H9 (cell line): ENCODE results near the gene QSOX1. TPM values are rescaled to one million over a fixed set of nuclear protein-coding genes. Genes with fewer than 3 reads are reported as not detected.

Source experiments
- DNase-seq: peaks from one replicate; pipeline ENCODE4 v3.0.0-alpha.2; 2017
- H2AFZ ChIP-seq: one replicate; pipeline ENCODE4 v1.6.1; 2013; ENCODE audit warnings: mild to moderate bottlenecking, low read length, control low read depth, moderate library complexity
- H2AK5ac ChIP-seq: 2 replicates; pipeline ENCODE4 v1.6.1; 2013; ENCODE audit warnings: low read length, control low read depth, mixed read lengths; ENCODE audit not compliant: insufficient read length
- H2BK120ac ChIP-seq: one replicate; pipeline ENCODE4 v1.6.1; 2013; ENCODE audit warnings: low read depth, mild to moderate bottlenecking, low read length, control low read depth, inconsistent platforms; ENCODE audit not compliant: poor library complexity, severe bottlenecking
- H2BK12ac ChIP-seq: 2 replicates; pipeline ENCODE4 v1.6.1; 2013; ENCODE audit warnings: low read length, control low read depth, mixed read lengths, low read depth; ENCODE audit not compliant: insufficient read length
- H2BK15ac ChIP-seq: 2 replicates; pipeline ENCODE4 v1.6.1; 2013; ENCODE audit warnings: low read depth, low read length, control low read depth
- H2BK20ac ChIP-seq: one replicate; pipeline ENCODE4 v1.6.1; 2013; ENCODE audit warnings: low read depth, mild to moderate bottlenecking, low read length, control low read depth, inconsistent platforms; ENCODE audit not compliant: poor library complexity, severe bottlenecking
- H2BK5ac ChIP-seq: 2 replicates; pipeline ENCODE4 v1.6.1; 2013; ENCODE audit warnings: low read length, control low read depth, mixed read lengths; ENCODE audit not compliant: insufficient read length
- H3K14ac ChIP-seq: 2 replicates; pipeline ENCODE4 v1.6.1; 2013; ENCODE audit warnings: low read length, control low read depth; ENCODE audit not compliant: insufficient read depth
- H3K18ac ChIP-seq: 2 replicates; pipeline ENCODE4 v1.6.1; 2013; ENCODE audit warnings: low read depth, mild to moderate bottlenecking, mixed read lengths, low read length, control low read depth; ENCODE audit not compliant: insufficient read length
- H3K23ac ChIP-seq: 2 replicates; pipeline ENCODE4 v1.6.1; 2013; ENCODE audit warnings: low read length, control low read depth, mixed read lengths, low read depth; ENCODE audit not compliant: insufficient read length
- H3K23me2 ChIP-seq: 2 replicates; pipeline ENCODE4 v1.6.1; 2013; ENCODE audit warnings: low read depth, mild to moderate bottlenecking, mixed read lengths, low read length, control low read depth; ENCODE audit not compliant: insufficient read length, poor library complexity, severe bottlenecking
- H3K27ac ChIP-seq: 2 replicates; pipeline ENCODE4 v1.5.1; 2013; ENCODE audit warnings: low read length, control low read depth, mixed read lengths, low read depth; ENCODE audit not compliant: insufficient read length
- H3K27me3 ChIP-seq: 2 replicates; pipeline ENCODE4 v1.6.1; 2013; ENCODE audit warnings: low read length, control low read depth, inconsistent platforms; ENCODE audit not compliant: insufficient read depth
- H3K4ac ChIP-seq: 2 replicates; pipeline ENCODE4 v1.6.1; 2013; ENCODE audit warnings: low read depth, mild to moderate bottlenecking, control low read depth, inconsistent platforms, low read length, moderate library complexity
- H3K4me1 ChIP-seq: 2 replicates; pipeline ENCODE4 v1.6.1; 2013; ENCODE audit warnings: low read length, control low read depth, inconsistent platforms; ENCODE audit not compliant: insufficient read depth
- H3K4me2 ChIP-seq: 2 replicates; pipeline ENCODE4 v1.6.1; 2013; ENCODE audit warnings: low read length, control low read depth, mixed read lengths; ENCODE audit not compliant: insufficient read length, insufficient read depth
- H3K56ac ChIP-seq: 2 replicates; pipeline ENCODE4 v1.6.1; 2013; ENCODE audit warnings: low read depth, mild to moderate bottlenecking, mixed read lengths, low read length, control low read depth; ENCODE audit not compliant: insufficient read length
- H3K79me1 ChIP-seq: 2 replicates; pipeline ENCODE4 v1.6.1; 2013; ENCODE audit warnings: low read depth, mild to moderate bottlenecking, moderate library complexity, low read length, control low read depth, inconsistent platforms; ENCODE audit not compliant: insufficient read depth, poor library complexity, severe bottlenecking
- H3K79me2 ChIP-seq: 2 replicates; pipeline ENCODE4 v1.6.1; 2013; ENCODE audit warnings: low read length, control low read depth, inconsistent platforms; ENCODE audit not compliant: insufficient read depth
- H3K9ac ChIP-seq: 2 replicates; pipeline ENCODE4 v1.6.1; 2013; ENCODE audit warnings: low read length, control low read depth, mixed read lengths; ENCODE audit not compliant: insufficient read length; ENCODE audit errors: extremely low read depth
- H3K9me3 ChIP-seq: one replicate; pipeline ENCODE4 v1.6.1; 2013; ENCODE audit warnings: low read depth, low read length, inconsistent platforms; ENCODE audit not compliant: control insufficient read depth
- H3T11ph ChIP-seq: one replicate; pipeline ENCODE4 v1.6.1; 2013; ENCODE audit warnings: mild to moderate bottlenecking, low read length, control low read depth, inconsistent platforms
- H4K20me1 ChIP-seq: one replicate; pipeline ENCODE4 v1.6.1; 2013; ENCODE audit not compliant: control insufficient read depth, insufficient read length, insufficient read depth
- H4K5ac ChIP-seq: 2 replicates; pipeline ENCODE4 v1.6.1; 2013; ENCODE audit warnings: low read depth, mild to moderate bottlenecking, mixed read lengths, low read length, control low read depth; ENCODE audit not compliant: insufficient read length
- H4K8ac ChIP-seq: replicated peaks from 2 replicates; pipeline ENCODE4 v1.6.1; 2013; ENCODE audit warnings: low read length, control low read depth, mixed read lengths, low read depth; ENCODE audit not compliant: insufficient read length
- H4K91ac ChIP-seq: 2 replicates; pipeline ENCODE4 v1.6.1; 2013; ENCODE audit warnings: low read depth, mild to moderate bottlenecking, moderate library complexity, mixed read lengths, low read length, control low read depth; ENCODE audit not compliant: insufficient read length
- H3K27ac Mint-ChIP-seq, 3 experiments: 2 replicates in 2 of 3; 3 replicates in 1 of 3; pipeline ENCODE4 v1.8.0; 2020 to 2021; ENCODE audit warnings: mixed read lengths in 3 of 3, mild to moderate bottlenecking in 1 of 3, moderate library complexity in 1 of 3
- H3K27me3 Mint-ChIP-seq: 2 replicates; pipeline ENCODE4 v1.8.0; 2021; ENCODE audit warnings: low read depth, mild to moderate bottlenecking, moderate library complexity, mixed read lengths
- H3K36me3 Mint-ChIP-seq, 3 experiments: 2 replicates in 2 of 3; 3 replicates in 1 of 3; pipeline ENCODE4 v1.8.0; 2020 to 2021; ENCODE audit warnings: low read depth in 3 of 3, mixed read lengths in 3 of 3; ENCODE audit not compliant: insufficient read depth in 1 of 3
- H3K4me1 Mint-ChIP-seq, 2 experiments: 2 replicates each; pipeline ENCODE4 v1.8.0; 2020; ENCODE audit warnings: mixed read lengths in 2 of 2
- H3K4me3 Mint-ChIP-seq, 2 experiments: 2 replicates in 1 of 2; 3 replicates in 1 of 2; pipeline ENCODE4 v1.8.0; 2020 to 2021; ENCODE audit warnings: mild to moderate bottlenecking in 2 of 2, mixed read lengths in 2 of 2, moderate library complexity in 1 of 2
- H3K9me3 Mint-ChIP-seq, 2 experiments: 2 replicates in 1 of 2; 3 replicates in 1 of 2; pipeline ENCODE4 v1.8.0; 2020; ENCODE audit warnings: mild to moderate bottlenecking in 2 of 2, mixed read lengths in 2 of 2, moderate library complexity in 1 of 2
- CTCF ChIP-seq: fragments of 200-600 bp; sonication (generic); conservative IDR thresholded peaks from 3 replicates; pipeline ENCODE4 v1.8.0; 2021; ENCODE audit warnings: antibody characterized with exemption, mild to moderate bottlenecking
- WGBS: extraction: QIAGEN DNeasy Blood & Tissue Kit; methylation state at CpG from one replicate; pipeline ENCODE4 v1.1.7; 2013; ENCODE audit warnings: missing lambda C conversion rate, low lambda C conversion rate, mixed read lengths; ENCODE audit not compliant: insufficient read length; ENCODE audit errors: extremely low coverage; 5-methylcytosine and 5-hydroxymethylcytosine counted together
- total RNA-seq: library from RNA; stranded (reverse); gene quantifications from 2 replicates; pipeline ENCODE4 v1.2.1, GENCODE V29; 2021

QSOX1 gene
- total RNA-seq, 1 experiment from 2014 or later, result 79.2 TPM

GRCh38 chr1:180217006-180217405 is 62.3 kb downstream of the QSOX1 start:
- Mint-ChIP-seq H3K9me3 (no peaks in the 10 kb centered on the region), H3K4me3 (no peak overlapping the region), H3K4me1 (peaks cover 14 to 22% of the 10 kb centered on the region in 2 experiments), H3K36me3 (peaks cover 0 to 2% (median 0%) of the 10 kb centered on the region in 3 experiments; a peak in 2 of 7 replicates), H3K27ac (no peak overlapping the region; a peak in 1 of 7 replicates), H3K27me3 (peaks cover 32% of the 10 kb centered on the region)
- Histone ChIP-seq H3K9me3 (no peaks in the 10 kb centered on the region), H3K4me2 (no peak overlapping the region), H3K9ac (no peak overlapping the region), H3K27me3 (no peaks in the 10 kb centered on the region), H3K4me1 (0 out of 2 replicates have a peak, but pooled peaks cover 2% of the 10 kb centered on the region), H2BK15ac (no peak overlapping the region), H2AK5ac (no peak overlapping the region), H4K5ac (no peak overlapping the region), H3T11ph (no peak overlapping the region), H3K27ac (no peak overlapping the region), H3K79me2 (no peaks in the 10 kb centered on the region), H2BK20ac (no peak overlapping the region), H3K4ac (no peak overlapping the region), H4K91ac (no peak overlapping the region), H3K18ac (no peak overlapping the region), H4K8ac (no peak overlapping the region), H2BK5ac (no peak overlapping the region), H3K56ac (no peak overlapping the region), H3K23ac (no peak overlapping the region), H2BK120ac (no peak overlapping the region), H2AFZ (no peak overlapping the region), H3K14ac (peak overlapping the region; percentile 15; the same call in 1 of the 2 replicates), H3K23me2 (no peaks in the 10 kb centered on the region), H4K20me1 (no peaks in the 10 kb centered on the region), H2BK12ac (no peak overlapping the region), H3K79me1 (no peaks in the 10 kb centered on the region)
- WGBS, result no CpG with 5 or more reads among the region's 7 CpGs
- TF ChIP-seq CTCF, result no peak
- DNase-seq, result no peak
